Measurements from ENCODE around the gene FER.

DNA sequence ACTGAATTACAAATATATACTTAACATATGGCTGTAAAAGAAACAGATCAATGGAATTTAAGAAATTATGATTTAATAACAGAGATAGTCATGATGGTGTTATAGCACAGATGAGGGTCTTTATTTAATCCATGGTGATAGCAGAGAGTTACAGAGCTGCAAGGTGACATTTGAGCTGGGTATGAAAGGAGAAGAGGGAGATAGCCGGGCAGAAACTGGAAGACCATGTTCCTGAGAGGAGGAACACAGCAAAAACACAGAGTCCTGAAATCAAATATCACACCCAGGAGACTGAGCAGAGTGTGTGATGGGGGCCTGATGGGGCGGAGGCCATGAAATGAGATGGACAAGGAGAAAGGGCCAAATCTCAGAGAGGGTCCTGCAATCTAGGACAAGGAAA, 498.7 kb downstream of the FER start:
- no peak for TF ChIP-seq TBL1XR1 (IDR thresholded peaks at IDR 0.05; ENCODE audit: low read depth, low read length)
- TF ChIP-seq, protein P1, sequence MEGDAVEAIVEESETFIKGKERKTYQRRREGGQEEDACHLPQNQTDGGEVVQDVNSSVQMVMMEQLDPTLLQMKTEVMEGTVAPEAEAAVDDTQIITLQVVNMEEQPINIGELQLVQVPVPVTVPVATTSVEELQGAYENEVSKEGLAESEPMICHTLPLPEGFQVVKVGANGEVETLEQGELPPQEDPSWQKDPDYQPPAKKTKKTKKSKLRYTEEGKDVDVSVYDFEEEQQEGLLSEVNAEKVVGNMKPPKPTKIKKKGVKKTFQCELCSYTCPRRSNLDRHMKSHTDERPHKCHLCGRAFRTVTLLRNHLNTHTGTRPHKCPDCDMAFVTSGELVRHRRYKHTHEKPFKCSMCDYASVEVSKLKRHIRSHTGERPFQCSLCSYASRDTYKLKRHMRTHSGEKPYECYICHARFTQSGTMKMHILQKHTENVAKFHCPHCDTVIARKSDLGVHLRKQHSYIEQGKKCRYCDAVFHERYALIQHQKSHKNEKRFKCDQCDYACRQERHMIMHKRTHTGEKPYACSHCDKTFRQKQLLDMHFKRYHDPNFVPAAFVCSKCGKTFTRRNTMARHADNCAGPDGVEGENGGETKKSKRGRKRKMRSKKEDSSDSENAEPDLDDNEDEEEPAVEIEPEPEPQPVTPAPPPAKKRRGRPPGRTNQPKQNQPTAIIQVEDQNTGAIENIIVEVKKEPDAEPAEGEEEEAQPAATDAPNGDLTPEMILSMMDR (IDR thresholded peaks at IDR 0.05 in 2 of 3, conservative IDR thresholded peaks at IDR 0.05 in 1 of 3; ENCODE audit: control insufficient read depth in 2 of 3, extremely low read depth in 1 of 3, insufficient read depth in 1 of 3, low read depth in 3 of 3, low read length in 3 of 3): no peak
- TF ChIP-seq CHD2 (IDR thresholded peaks at IDR 0.05; ENCODE audit: borderline replicate concordance, low read depth, low read length): no peak
- TF ChIP-seq KDM1A (IDR thresholded peaks at IDR 0.05; ENCODE audit: borderline replicate concordance): no peak
- no peak for TF ChIP-seq POLR2A (IDR thresholded peaks at IDR 0.05; ENCODE audit: low read depth, low read length)
